WTC11 (cell line): Measurements from ENCODE around the gene CERCAM. TPM values are rescaled to one million over a fixed set of nuclear protein-coding genes. Genes with fewer than 3 reads are reported as not detected.

Source experiments
- ATAC-seq: fragments of 200-7000 bp; cut with Tn5 transposase; 2 replicates; pipeline ENCODE4 v1.10.0; 2021; ENCODE audit warnings: mild to moderate bottlenecking, moderate library complexity
- CTCF ChIA-PET: fragments of 300-600 bp; sonication (Branson Sonifier 250); formaldehyde crosslinking; loops from one replicate; lab custom pipeline; 2021; ENCODE audit warnings: antibody characterized with exemption; lab: Charles Lee
- POLR2A ChIA-PET: fragments of 350-600 bp; sonication (Branson Sonifier 250); formaldehyde crosslinking; loops from one replicate; lab custom pipeline; 2021; ENCODE audit warnings: antibody characterized with exemption; lab: Charles Lee
- DNase-seq: peaks from one replicate; pipeline ENCODE4 v3.0.0; 2021; ENCODE audit warnings: low spot score
- H3K27ac Mint-ChIP-seq: 2 replicates; pipeline ENCODE4 v1.8.0; 2021; ENCODE audit warnings: mixed read lengths
- H3K27me3 Mint-ChIP-seq: 2 replicates; pipeline ENCODE4 v1.8.0; 2021; ENCODE audit warnings: low read depth, mild to moderate bottlenecking, moderate library complexity, mixed read lengths
- H3K36me3 Mint-ChIP-seq: 2 replicates; pipeline ENCODE4 v1.8.0; 2021; ENCODE audit warnings: mixed read lengths
- H3K4me1 Mint-ChIP-seq: 2 replicates; pipeline ENCODE4 v1.8.0; 2022; ENCODE audit warnings: mixed read lengths
- H3K4me3 Mint-ChIP-seq: 2 replicates; pipeline ENCODE4 v1.8.0; 2021; ENCODE audit warnings: mild to moderate bottlenecking, moderate library complexity, mixed read lengths
- H3K9me3 Mint-ChIP-seq: 2 replicates; pipeline ENCODE4 v1.8.0; 2021; ENCODE audit warnings: mixed read lengths
- ATF3 ChIP-seq: sonication (generic); formaldehyde crosslinking; conservative IDR thresholded peaks from 2 replicates; pipeline ENCODE4 v1.8.1; 2022; ENCODE audit warnings: mild to moderate bottlenecking, missing genetic modification reagents
- CREB1 ChIP-seq: sonication (generic); formaldehyde crosslinking; IDR thresholded peaks from 2 replicates; pipeline ENCODE4 v1.8.0; 2023; ENCODE audit warnings: mild to moderate bottlenecking, missing genetic modification reagents
- ELF4 ChIP-seq: sonication (generic); formaldehyde crosslinking; IDR thresholded peaks from 2 replicates; pipeline ENCODE4 v1.8.1; 2022; ENCODE audit warnings: low read depth, mild to moderate bottlenecking, moderate library complexity, missing genetic modification reagents
- EMX1 ChIP-seq: fragments of 250-450 bp; sonication (Bioruptor Pico); IDR thresholded peaks from 2 replicates; pipeline ENCODE4 v1.8.0; 2021; ENCODE audit warnings: mild to moderate bottlenecking
- FOXP1 ChIP-seq: sonication (generic); formaldehyde crosslinking; IDR thresholded peaks from 2 replicates; pipeline ENCODE4 v1.8.0; 2022; ENCODE audit warnings: missing genetic modification reagents, mild to moderate bottlenecking, moderate library complexity, borderline replicate concordance
- FOXP4 ChIP-seq: sonication (generic); formaldehyde crosslinking; IDR thresholded peaks from 2 replicates; pipeline ENCODE4 v1.8.0; 2022; ENCODE audit warnings: mild to moderate bottlenecking, missing genetic modification reagents
- GTF2I ChIP-seq: fragments of 250-450 bp; sonication (Bioruptor Pico); conservative IDR thresholded peaks from 2 replicates; pipeline ENCODE4 v1.4.0; 2021; ENCODE audit warnings: mild to moderate bottlenecking
- IRF2 ChIP-seq: sonication (generic); formaldehyde crosslinking; IDR thresholded peaks from 2 replicates; pipeline ENCODE4 v1.8.0; 2022; ENCODE audit warnings: low read depth, missing genetic modification reagents, borderline replicate concordance
- NR1H2 ChIP-seq: sonication (generic); formaldehyde crosslinking; IDR thresholded peaks from 2 replicates; pipeline ENCODE4 v1.9.0; 2021; ENCODE audit warnings: mild to moderate bottlenecking, moderate library complexity, missing genetic modification reagents
- OVOL2 ChIP-seq: fragments of 250-450 bp; sonication (Bioruptor Pico); IDR thresholded peaks from 2 replicates; pipeline ENCODE4 v1.9.0; 2021; ENCODE audit warnings: mild to moderate bottlenecking, borderline replicate concordance
- PRRX2 ChIP-seq: fragments of 250-450 bp; sonication (Bioruptor Pico); IDR thresholded peaks from 2 replicates; pipeline ENCODE4 v1.8.0; 2021; ENCODE audit warnings: mild to moderate bottlenecking
- RELA ChIP-seq: sonication (generic); formaldehyde crosslinking; IDR thresholded peaks from 2 replicates; pipeline ENCODE4 v1.8.1; 2022; ENCODE audit warnings: missing genetic modification reagents, mild to moderate bottlenecking, borderline replicate concordance
- SMAD3 ChIP-seq: sonication (generic); formaldehyde crosslinking; IDR thresholded peaks from 2 replicates; pipeline ENCODE4 v1.8.0; 2022; ENCODE audit warnings: missing genetic modification reagents, mild to moderate bottlenecking, borderline replicate concordance
- ZBTB21 ChIP-seq: sonication (generic); formaldehyde crosslinking; IDR thresholded peaks from 2 replicates; pipeline ENCODE4 v1.8.1; 2023; ENCODE audit warnings: mild to moderate bottlenecking, missing genetic modification reagents, borderline replicate concordance
- ZBTB43 ChIP-seq: sonication (generic); formaldehyde crosslinking; IDR thresholded peaks from 2 replicates; pipeline ENCODE4 v1.8.1; 2023; ENCODE audit warnings: mild to moderate bottlenecking, missing genetic modification reagents
- ZMAT4 ChIP-seq: fragments of 250-450 bp; sonication (Bioruptor Pico); IDR thresholded peaks from 2 replicates; pipeline ENCODE4 v1.9.0; 2021; ENCODE audit warnings: mild to moderate bottlenecking
- ZNF121 ChIP-seq: sonication (generic); formaldehyde crosslinking; IDR thresholded peaks from 2 replicates; pipeline ENCODE4 v1.8.0; 2023; ENCODE audit warnings: missing genetic modification reagents
- ZNF396 ChIP-seq: fragments of 250-450 bp; sonication (Bioruptor Pico); IDR thresholded peaks from 2 replicates; pipeline ENCODE4 v1.8.0; 2021; ENCODE audit warnings: mild to moderate bottlenecking, moderate library complexity, borderline replicate concordance
- ZNF416 ChIP-seq: fragments of 250-450 bp; sonication (Bioruptor Pico); IDR thresholded peaks from 2 replicates; pipeline ENCODE4 v1.9.0; 2021; ENCODE audit warnings: mild to moderate bottlenecking, inconsistent platforms
- ZNF512 ChIP-seq: sonication (generic); formaldehyde crosslinking; IDR thresholded peaks from 2 replicates; pipeline ENCODE4 v1.8.1; 2022; ENCODE audit warnings: missing genetic modification reagents, borderline replicate concordance
- ZNF671 ChIP-seq: fragments of 250-450 bp; sonication (Bioruptor Pico); IDR thresholded peaks from 2 replicates; pipeline ENCODE4 v1.8.0; 2021; ENCODE audit warnings: mild to moderate bottlenecking
- total RNA-seq: library from RNA; stranded (reverse); gene quantifications from 3 replicates; pipeline ENCODE4 v1.2.3, GENCODE V29; 2021
- TF ChIP-seq, protein P1 (sequence below): fragments of 250-450 bp; sonication (Bioruptor Pico); IDR thresholded peaks from 2 replicates; pipeline ENCODE4 v2.1.2; 2022; ENCODE audit warnings: mild to moderate bottlenecking, moderate library complexity

CERCAM gene
- total RNA-seq, 1 experiment from 2014 or later: 15.2 TPM

DNA sequence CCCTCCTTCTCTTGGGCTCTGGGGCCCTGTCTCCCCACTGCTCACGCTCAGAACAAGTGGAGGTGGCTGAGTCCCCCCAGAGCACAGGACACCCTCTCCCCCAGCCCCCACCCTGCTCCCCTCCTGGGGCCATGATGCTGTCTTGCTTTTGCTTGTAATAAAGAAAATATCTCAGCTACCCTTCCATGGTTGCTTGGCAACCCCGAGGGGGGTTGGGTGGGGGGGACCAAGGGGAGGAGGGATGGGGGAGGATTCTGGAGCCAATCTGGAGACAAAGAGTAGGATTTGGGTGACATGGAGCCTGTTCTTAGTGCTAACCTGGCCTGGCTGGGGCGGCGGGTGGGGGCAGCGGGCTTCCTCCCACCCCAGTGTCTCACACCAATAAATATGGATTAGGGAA is 16.1 kb upstream of the CERCAM start (continued):
- TF ChIP-seq ZNF671 (CRISPR knock-in tag) (no peak), SMAD3 (CRISPR knock-in tag) (no peak)

- ATAC-seq (peak; percentile 51), DNase-seq (peak; percentile 30)
- H3K27ac Mint-ChIP-seq: no peak overlapping the region
These were observed 15.4 kb upstream of the CERCAM start for GRCh38 chr9:128405077-128405779.

GRCh38 chr9:128405780-128406171 is 14.9 kb upstream of the CERCAM start:
- Mint-ChIP-seq H3K36me3 (no peaks in the 10 kb centered on the region), H3K27ac (no peak overlapping the region), H3K9me3 (no peaks in the 10 kb centered on the region), H3K4me3 (no peak overlapping the region), H3K27me3 (peaks cover 99% of the 10 kb centered on the region)
- no peak for DNase-seq
- no peak for TF ChIP-seq ZMAT4 (CRISPR knock-in tag)
- no peak for TF ChIP-seq ELF4 (CRISPR knock-in tag)
- TF ChIP-seq ZNF416 (CRISPR knock-in tag): no peak
- no peak for TF ChIP-seq OVOL2 (CRISPR knock-in tag)
- TF ChIP-seq SMAD3 (CRISPR knock-in tag): no peak
- no peak for TF ChIP-seq ZNF396 (CRISPR knock-in tag)
- TF ChIP-seq ZNF512 (CRISPR knock-in tag): no peak
- TF ChIP-seq FOXP4 (CRISPR knock-in tag): no peak
- TF ChIP-seq IRF2 (CRISPR knock-in tag): no peak
- TF ChIP-seq, protein P1, sequence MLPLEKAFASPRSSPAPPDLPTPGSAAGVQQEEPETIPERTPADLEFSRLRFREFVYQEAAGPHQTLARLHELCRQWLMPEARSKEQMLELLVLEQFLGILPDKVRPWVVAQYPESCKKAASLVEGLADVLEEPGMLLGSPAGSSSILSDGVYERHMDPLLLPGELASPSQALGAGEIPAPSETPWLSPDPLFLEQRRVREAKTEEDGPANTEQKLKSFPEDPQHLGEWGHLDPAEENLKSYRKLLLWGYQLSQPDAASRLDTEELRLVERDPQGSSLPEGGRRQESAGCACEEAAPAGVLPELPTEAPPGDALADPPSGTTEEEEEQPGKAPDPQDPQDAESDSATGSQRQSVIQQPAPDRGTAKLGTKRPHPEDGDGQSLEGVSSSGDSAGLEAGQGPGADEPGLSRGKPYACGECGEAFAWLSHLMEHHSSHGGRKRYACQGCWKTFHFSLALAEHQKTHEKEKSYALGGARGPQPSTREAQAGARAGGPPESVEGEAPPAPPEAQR: no peak
- no peak for TF ChIP-seq PRRX2
- no peak for TF ChIP-seq ATF3 (CRISPR knock-in tag)
- TF ChIP-seq NR1H2 (CRISPR knock-in tag): no peak
- TF ChIP-seq RELA: no peak
- TF ChIP-seq EMX1 (CRISPR knock-in tag): no peak
- no peak for TF ChIP-seq ZBTB21
- no peak for TF ChIP-seq GTF2I (CRISPR knock-in tag)
- no peak for TF ChIP-seq CREB1 (CRISPR knock-in tag)
- TF ChIP-seq, all 79 proteins: peak for 0
- ChIA-PET CTCF (interaction anchor here (0.7 to 3.1 kb wide), 5 partner anchors 10 to 51 kb away, joined by 3 to 17 read pairs (median 3); partner anchors contain the start of gene URM1), POLR2A (interaction anchor here (0.7 kb wide), 1 partner anchor 41 kb away, joined by 3 read pairs; no protein-coding TSS in a partner anchor)
- ATAC-seq: no peak
- peaks cover 33% of the 10 kb centered on the region for H3K4me1 Mint-ChIP-seq

More at GRCh38 chr9:128405077-128405779, 15.4 kb upstream of the CERCAM start:
- ChIA-PET CTCF (interaction anchor here (0.9 kb wide), 1 partner anchor 15 kb away, joined by 3 read pairs; no protein-coding TSS in a partner anchor), POLR2A (no interaction called here)
- H3K27me3 Mint-ChIP-seq: peaks cover 99% of the 10 kb centered on the region
- no peaks in the 10 kb centered on the region for H3K9me3 Mint-ChIP-seq
- no peak overlapping the region for H3K4me3 Mint-ChIP-seq
- 0 out of 2 replicates have a peak, but pooled peaks have one; percentile 58 for TF ChIP-seq ZNF121
- TF ChIP-seq, protein P1: no peak
- no peak for TF ChIP-seq ZBTB43 (CRISPR knock-in tag)
- TF ChIP-seq FOXP1: peak; percentile 26; the same call in 1 of the 2 replicates
- no peaks in the 10 kb centered on the region for H3K36me3 Mint-ChIP-seq
- peaks cover 32% of the 10 kb centered on the region for H3K4me1 Mint-ChIP-seq
